GM23248 (cell line): Measurements from ENCODE around the gene PRSS57.

Source experiments
- EZH2 ChIP-seq: fragments of 200-600 bp; sonication (generic); IDR thresholded peaks from 2 replicates; pipeline ENCODE4 v1.6.1; 2018; ENCODE audit warnings: antibody characterized with exemption, mild to moderate bottlenecking; ENCODE audit not compliant: insufficient read depth, poor library complexity, severe bottlenecking
- EZH2phosphoT487 ChIP-seq: fragments of 200-600 bp; sonication (generic); IDR thresholded peaks from 2 replicates; pipeline ENCODE4 v1.6.1; 2018; ENCODE audit warnings: antibody characterized with exemption, moderate library complexity, mild to moderate bottlenecking, low read depth; ENCODE audit not compliant: insufficient read depth

DNA sequence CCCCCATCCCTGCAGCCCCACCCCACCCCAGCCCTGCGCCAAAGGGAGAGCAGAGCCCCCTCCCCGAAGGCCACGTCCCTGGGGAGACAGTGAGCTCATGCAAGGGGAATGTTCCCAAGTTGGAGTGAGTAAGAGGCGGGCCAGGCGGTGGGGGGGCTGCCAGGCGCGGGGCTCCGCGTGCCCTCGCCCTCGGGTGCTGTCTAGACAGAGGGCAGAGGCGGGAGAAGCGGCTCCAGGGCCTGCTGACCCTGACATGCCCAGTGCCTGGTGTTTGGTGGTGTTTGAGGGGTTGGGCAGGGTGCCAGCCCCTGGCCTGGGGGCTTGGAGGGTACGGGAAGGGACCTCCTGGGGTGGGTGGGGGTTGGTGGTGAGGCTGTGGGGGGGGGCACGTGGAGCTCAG, 18.1 kb downstream of the PRSS57 start:
- TF ChIP-seq EZH2 (no peak), EZH2phosphoT487 (no peak)
